ENCODE results near the gene SLC4A5.
A peak's percentile ranks its signal among the peaks of the same experiment; 100 is the strongest.

SLC4A5 gene

DNA sequence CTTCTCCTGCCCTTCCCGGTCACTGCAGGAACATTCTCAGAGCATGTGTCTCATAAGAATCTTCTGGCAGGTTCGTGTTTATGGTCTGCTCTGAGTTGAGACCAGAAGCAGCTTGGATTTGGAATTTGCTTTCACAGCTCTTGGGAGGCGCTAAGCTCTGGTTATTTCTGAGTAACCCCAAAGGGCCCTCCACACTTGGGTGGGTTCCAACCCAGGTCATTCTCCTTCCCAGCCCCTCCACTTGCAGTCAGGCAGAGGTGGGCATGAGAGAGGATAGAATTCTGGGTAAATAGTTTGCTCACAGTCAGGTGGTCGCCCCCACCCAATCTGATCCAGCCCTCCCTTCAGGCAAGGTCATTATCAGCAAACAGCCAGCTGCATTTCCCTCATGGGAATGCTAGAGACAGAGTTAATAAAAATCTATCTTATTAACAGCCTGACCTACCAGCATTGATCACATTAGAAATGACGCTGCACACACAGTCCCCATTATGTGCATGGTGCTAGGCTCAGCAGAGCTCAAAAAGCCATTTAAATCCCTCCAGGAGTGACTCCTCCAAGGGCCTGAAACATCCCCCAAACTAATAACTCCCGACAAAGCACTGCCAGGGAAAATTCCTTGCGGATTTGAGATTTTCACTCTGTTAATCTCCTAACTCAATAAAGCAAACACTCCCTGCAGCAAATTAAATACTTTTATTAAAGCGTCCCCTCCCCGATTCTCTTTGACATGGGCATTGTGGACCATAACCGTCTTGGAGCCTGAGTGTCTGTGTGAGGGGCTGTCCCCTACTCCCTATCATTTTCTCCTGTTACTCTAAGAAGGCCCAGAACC, 61.9 kb downstream of the SLC4A5 start:
- TF ChIP-seq, protein P1, sequence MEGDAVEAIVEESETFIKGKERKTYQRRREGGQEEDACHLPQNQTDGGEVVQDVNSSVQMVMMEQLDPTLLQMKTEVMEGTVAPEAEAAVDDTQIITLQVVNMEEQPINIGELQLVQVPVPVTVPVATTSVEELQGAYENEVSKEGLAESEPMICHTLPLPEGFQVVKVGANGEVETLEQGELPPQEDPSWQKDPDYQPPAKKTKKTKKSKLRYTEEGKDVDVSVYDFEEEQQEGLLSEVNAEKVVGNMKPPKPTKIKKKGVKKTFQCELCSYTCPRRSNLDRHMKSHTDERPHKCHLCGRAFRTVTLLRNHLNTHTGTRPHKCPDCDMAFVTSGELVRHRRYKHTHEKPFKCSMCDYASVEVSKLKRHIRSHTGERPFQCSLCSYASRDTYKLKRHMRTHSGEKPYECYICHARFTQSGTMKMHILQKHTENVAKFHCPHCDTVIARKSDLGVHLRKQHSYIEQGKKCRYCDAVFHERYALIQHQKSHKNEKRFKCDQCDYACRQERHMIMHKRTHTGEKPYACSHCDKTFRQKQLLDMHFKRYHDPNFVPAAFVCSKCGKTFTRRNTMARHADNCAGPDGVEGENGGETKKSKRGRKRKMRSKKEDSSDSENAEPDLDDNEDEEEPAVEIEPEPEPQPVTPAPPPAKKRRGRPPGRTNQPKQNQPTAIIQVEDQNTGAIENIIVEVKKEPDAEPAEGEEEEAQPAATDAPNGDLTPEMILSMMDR (IDR thresholded peaks at IDR 0.05), result no peak

DNA sequence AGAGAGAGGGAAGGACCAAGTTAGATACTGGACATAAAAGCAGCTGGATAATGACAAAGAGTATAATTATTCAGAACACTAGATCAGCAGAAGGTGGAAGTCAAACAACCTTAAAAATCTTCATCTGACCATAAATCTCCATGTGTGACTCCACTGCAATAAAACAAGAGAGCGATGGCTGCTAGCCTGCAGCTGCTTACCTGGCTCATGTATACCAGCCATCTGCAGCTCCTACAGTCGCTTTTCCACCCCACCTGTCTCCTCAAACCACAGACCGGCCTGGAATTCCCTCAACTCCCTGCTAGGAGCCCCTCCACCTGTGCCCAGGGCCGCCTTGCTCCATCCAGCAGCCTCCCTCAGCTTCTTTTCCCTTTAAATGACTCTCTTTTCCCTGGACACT, 64.5 kb downstream of the SLC4A5 start:
- TF ChIP-seq, protein P1 (IDR thresholded peaks at IDR 0.05), result no peak

DNA sequence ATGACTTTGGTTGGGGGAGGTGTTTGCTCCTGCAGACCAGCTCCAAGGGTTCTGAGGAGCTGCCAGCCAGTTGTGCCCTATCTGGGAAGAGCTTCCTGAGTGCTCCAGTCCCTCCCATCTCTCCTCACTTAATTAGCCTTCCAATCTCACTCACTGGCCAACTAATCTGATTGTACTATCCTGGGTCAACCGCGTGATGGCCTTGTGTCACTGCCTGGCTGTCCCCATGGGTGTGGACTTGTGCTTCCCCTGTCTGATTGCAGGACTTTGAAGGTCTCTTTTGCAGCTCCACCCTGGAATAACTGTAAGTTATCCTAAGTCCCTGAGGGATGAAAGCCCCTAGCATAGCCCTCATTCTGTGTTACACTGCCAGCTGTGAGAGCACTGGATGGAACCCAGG, 65.0 kb downstream of the SLC4A5 start:
- TF ChIP-seq, protein P1 (IDR thresholded peaks at IDR 0.05), result no peak

DNA sequence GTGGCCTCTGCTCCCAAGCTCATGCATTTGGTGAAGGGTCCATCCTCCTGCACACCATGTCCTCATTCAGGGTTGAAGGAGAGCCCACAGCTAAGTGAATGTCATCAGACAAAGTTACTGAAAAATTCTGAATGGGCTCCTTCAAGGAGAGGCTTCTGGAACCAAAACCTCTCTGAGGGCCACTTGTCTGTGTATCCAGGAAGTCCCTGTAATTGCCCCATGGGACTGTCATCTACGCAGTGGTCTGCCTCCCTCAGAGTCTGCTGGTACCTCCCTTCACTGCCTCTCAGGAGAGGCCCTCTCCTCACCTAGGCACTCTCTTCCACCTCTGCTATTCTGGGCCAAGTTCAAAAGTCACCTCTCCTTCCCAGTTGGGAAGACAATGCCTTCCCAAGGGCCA, 68.0 kb downstream of the SLC4A5 start:
- TF ChIP-seq, protein P1 (IDR thresholded peaks at IDR 0.05), result no peak

DNA sequence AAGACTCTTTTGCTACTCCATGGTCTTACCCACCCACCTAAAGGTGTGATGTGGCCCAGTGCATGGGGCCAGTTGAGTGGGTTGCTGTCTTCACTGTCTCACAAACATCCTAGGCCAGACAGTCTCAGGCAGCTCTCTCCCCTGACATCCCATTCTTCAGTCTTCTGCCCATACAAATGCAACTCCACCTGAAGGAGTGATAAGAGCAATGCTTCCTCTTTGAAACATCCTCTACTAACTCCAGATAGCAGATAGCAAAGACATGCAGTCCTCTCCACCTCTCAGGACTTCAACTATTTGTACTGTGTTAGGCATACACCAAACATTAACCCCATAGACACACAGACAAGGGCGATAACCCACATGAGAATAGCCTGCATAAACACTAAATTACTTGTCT, 73.5 kb downstream of the SLC4A5 start:
- TF ChIP-seq, protein P1 (IDR thresholded peaks at IDR 0.05), result no peak

DNA sequence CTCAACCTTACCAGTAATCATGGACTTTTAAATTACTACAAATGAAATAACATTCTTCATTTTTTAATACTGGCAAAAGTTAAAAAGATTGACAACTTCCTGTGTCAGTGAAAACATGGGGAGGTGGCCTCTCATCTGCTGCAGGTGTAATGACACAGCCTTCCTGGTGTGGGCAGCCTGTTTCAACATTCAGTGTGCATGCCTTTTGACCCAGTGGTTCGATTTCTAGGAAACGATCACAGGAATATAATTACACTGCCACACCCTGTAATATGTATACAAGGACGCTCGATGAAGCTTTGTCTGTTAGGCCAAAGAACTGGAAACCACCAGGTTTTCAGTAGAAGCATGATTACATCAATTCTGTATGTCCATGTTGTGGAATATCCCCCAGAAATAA, 76.1 kb downstream of the SLC4A5 start:
- TF ChIP-seq, protein P1 (IDR thresholded peaks at IDR 0.05), result peak; percentile 52

DNA sequence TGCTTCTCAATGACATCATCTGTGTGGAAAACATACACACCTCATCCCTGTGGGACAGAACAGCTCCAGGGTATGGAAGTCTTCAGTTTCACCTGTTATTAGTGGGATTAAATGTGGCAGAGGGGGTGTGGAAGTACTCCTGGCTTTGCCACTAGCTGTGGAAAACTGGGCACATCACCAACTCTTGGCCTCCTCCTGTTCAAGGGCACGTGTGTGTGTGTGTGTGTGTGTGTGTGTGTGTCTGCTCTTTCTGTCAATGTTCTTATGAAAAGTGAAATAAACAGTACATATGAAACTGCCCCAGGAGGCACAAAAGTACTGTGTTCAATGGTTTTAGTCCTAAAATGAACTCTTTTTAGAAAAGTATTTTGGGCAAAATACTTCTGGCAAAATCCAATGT, 78.9 kb downstream of the SLC4A5 start:
- TF ChIP-seq, protein P1 (IDR thresholded peaks at IDR 0.05), result no peak
